Epithelial cell of prostate (primary cell): ENCODE data around the gene TMEM266.
A peak's percentile ranks its signal among the peaks of the same experiment; 100 is the strongest.

Source experiments
- DNase-seq: peaks from one replicate; pipeline ENCODE4 v3.0.0-alpha.2; 2011; ENCODE audit warnings: low read depth, low spot score
- H3K27ac ChIP-seq: fragments of 450-650 bp; 2 replicates; pipeline ENCODE4 v1.5.1; 2017; ENCODE audit warnings: mild to moderate bottlenecking

Gene TMEM266

GRCh38 chr15:76118767-76119166 is 59.0 kb downstream of the TMEM266 start:
- DNase-seq, result no peak
- no peak overlapping the region for H3K27ac ChIP-seq

DNA sequence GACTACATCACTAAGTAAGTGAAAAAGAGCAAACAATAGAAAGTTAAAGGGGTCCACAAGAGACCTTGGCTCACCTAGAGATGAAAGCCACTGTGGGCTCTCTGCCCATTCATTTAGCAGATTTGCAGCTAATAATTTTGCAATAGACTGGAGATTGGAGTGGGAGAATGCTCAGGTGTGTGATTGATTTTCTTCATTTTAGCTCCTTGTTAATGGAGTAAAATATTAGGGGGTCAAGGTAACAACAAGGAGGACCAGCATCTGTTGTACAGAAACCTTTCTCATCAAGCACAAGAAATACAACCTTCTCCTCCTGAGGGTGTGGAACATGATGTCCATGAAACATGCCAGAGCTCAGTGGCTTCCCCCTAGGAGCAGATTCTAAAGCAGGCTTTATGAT is 63.2 kb downstream of the TMEM266 start:
- H3K27ac ChIP-seq, result no peak overlapping the region
- DNase-seq, result no peak

DNA sequence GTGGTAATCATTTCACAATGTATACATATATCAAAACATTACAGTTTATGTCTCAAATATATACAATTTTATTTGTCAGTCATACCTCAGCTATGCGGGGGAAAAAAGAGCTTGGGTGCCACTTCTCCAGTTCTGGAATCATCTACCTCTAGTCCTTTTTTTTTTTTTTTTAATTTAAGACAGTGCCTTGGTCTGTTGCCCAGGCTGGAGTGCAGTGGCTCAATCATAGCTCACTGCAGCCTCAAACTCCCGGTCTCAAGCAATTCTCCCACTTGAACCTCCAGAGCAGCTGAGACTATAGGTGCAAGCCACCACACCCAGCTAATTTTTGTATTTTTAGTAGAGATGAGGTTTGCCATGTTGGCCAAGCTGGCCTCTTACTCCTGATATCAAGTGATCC is 67.4 kb downstream of the TMEM266 start:
- no peak for DNase-seq
- no peak overlapping the region for H3K27ac ChIP-seq

DNA sequence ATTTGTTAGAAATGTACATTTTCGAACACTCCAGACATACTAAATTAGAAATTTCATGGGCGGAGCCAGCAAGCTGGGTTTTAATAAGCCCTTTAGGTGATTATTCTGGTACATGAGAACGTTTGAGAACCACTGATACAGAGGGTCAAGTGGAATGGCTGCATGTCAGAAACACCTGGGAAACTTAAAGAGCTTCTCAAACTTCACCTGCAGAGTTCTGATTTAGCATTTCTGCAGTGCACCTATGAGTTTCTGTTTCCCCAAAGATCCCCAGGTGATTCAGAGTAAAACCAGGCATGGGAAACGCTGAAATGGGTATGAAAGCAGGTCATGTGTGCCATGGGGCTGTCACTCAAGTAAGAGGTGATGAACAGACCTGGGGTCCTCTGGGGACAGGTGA is 68.1 kb downstream of the TMEM266 start:
- H3K27ac ChIP-seq, result no peak overlapping the region
- no peak for DNase-seq

DNA sequence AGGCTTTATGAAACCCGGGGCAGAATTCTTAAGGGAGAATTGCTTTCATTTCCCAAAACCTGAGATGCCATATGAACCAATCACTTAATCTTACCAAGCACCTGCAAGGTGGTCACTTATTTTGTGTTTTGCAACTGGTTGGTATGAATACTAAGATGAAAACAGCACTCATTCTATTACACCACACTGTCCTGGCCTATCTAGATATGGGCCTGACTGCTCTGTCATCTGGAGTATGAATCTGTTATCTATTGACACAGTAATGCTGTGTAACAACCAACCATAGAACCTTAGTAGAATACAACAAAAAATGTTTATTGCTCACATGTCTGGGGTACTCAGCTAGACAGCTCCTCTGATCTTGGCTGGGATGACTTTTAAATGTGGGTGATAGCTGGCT is 74.8 kb downstream of the TMEM266 start:
- H3K27ac ChIP-seq, result no peak overlapping the region
- DNase-seq, result no peak

- no peak for DNase-seq
- H3K27ac ChIP-seq, result no peak overlapping the region
Measured at GRCh38 chr15:76135516-76135915, 75.7 kb downstream of the TMEM266 start.

GRCh38 chr15:76138436-76138835 is 78.7 kb downstream of the TMEM266 start:
- DNase-seq, result no peak
- H3K27ac ChIP-seq, result no peak overlapping the region

GRCh38 chr15:76139368-76140073 is 79.7 kb downstream of the TMEM266 start:
- no peak for DNase-seq
- no peak overlapping the region for H3K27ac ChIP-seq

DNA sequence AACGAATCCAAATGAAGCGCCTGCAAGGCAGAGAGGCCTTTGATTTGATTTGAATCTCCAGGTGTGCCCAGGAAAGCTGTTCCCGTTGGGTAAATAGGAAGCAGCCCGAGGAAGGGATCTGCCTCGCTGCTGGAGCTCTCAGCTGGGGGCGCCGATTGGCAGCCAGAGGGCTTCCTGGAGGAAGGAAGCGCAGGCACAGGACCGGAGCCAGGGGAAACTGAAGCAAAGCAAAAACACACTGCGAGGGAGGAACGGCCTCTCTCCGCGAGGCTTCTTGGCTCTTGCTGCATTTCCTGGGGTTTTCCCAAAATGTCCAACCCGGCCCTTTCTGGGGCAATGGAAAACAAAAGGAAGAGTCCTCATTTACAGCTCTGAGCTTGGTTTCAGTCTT is 80.3 kb downstream of the TMEM266 start:
- DNase-seq, result no peak
- H3K27ac ChIP-seq, result no peak overlapping the region

DNA sequence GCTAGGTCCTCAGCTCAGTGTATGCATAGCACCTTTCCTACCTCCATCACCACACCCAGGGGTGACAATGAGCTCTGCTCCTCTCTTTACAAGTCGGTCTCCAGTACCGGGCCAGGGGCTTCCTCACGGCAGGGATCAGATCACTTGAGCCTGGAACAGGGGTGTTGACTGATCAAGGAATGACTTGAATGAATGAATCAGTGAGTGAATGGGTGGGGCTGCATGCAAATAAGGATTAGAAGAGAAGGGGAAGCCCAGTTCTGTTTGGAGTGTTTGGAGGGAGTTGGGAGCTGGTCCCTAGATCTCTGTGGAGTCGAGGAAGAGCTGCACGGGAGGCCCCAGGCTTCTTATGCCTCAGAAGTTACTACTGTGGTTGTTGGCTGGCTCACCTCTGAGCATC is 87.0 kb downstream of the TMEM266 start:
- no peak for DNase-seq

DNA sequence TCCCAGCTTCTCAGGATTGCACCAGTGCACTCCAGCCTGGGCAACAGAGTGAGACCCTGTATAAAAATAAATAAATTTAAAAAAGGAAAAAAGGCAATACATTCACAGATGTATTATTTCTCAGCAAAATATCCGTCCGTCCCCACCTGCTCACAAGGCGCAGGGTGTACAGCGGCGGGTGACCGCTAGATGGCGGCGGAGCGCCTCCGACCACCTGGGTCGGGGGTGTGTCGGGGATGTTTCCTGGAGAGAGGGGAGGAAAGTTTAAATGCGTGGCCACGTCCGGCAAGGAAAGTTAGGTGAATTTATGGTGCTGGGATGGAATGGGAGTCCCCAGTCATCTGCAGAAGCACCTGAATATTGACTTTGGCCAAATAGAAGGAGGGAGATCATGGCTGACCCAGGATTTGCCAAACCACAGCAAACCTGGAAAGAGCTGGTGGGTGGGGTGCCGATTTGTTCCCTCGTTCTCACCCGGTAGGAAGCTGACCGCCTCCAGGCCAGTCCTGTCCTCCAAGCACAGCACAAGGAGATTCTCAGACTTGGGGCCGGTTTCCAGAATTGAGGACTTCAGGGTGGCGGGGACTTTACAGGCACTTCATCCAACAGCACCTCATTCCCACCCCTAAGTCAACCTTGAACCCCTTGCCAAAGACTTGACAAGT is 88.3 kb downstream of the TMEM266 start:
- DNase-seq, result no peak
- H3K27ac ChIP-seq, result no peak overlapping the region

More for the DNA sequence above, 87.0 kb downstream of the TMEM266 start:
- no peak overlapping the region for H3K27ac ChIP-seq

DNA sequence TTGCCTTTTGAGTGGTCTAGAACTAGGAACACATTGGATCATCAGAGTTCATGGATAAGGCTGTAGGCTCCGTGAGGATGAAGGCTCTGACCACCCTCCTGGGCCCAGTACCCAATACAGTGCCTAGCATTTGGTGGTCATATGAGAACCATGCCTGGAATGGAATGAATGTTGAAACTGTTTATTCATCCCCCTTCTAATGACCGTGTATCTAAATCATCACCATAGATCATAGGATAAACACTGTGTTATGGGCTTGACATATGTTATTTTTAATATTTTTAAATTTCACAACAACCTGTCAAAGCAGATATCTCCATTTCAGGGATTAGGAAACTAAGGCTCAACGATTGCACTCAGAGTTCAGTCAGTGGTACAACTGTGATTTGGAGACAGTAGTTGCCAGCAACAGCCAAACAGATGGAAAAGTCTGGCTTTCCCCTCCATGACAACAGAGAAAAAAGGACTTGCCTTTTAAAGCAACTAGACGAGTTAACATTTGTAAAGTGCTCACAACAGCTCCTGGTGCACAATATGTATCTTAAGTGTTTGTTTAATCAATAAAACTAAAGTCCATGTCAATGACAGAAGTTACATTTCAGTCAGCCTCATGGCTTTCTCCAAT is 89.6 kb downstream of the TMEM266 start:
- H3K27ac ChIP-seq, result no peak overlapping the region
- no peak for DNase-seq

GRCh38 chr15:76150513-76150912 is 90.7 kb downstream of the TMEM266 start:
- H3K27ac ChIP-seq, result peak overlapping the region; percentile 67
- no peak for DNase-seq

GRCh38 chr15:76150971-76151598 is 91.3 kb downstream of the TMEM266 start:
- H3K27ac ChIP-seq, result peak overlapping the region; percentile 67
- peak; percentile 88 for DNase-seq

DNA sequence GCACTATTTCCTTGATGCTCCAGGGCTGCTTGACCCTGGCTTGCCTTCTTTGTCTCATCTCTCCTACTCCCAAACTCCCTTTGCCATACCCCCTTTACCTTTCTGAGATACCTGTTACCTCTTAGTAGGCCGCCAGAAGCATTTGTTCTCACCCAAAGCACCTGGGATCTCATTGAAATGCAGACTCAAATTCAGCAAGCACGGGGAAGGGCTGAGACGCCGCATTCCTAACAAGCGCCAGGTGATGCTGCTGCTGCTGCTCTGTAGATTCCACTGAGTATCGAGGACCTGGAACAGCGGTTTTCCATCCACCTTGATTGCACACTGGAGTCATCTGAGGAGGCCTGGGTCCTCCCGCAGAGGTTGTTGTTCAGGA is 91.8 kb downstream of the TMEM266 start:
- H3K27ac ChIP-seq, result peak overlapping the region; percentile 67

DNA sequence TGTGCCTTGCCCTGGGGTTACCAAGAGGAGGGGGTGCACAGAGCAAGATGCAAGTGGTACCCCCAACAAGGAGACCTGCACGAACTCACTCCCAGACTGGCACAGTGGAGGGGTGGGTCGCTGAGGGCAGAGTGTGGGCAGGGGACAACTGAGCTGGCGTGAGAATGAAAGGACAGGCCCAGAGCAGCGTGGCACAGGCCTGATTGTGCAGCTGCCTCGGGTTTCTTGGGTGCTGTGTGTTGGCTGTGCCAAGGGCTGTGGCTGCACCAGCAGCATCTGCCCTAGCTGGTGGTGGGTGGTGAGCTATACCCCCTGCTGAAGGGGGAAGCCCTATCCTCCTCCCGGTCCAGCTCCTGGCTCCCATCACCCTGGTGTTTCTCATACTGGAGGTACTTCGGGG is 92.4 kb downstream of the TMEM266 start:
- DNase-seq, result no peak
- no peak overlapping the region for H3K27ac ChIP-seq

More for the DNA sequence above, 91.8 kb downstream of the TMEM266 start:
- no peak for DNase-seq

- no peak for DNase-seq
- H3K27ac ChIP-seq, result no peak overlapping the region
Measured at GRCh38 chr15:76153241-76154197, 93.7 kb downstream of the TMEM266 start.

- DNase-seq, result no peak
- H3K27ac ChIP-seq, result no peak overlapping the region
Measured at GRCh38 chr15:76155731-76156130, 95.9 kb downstream of the TMEM266 start.

DNA sequence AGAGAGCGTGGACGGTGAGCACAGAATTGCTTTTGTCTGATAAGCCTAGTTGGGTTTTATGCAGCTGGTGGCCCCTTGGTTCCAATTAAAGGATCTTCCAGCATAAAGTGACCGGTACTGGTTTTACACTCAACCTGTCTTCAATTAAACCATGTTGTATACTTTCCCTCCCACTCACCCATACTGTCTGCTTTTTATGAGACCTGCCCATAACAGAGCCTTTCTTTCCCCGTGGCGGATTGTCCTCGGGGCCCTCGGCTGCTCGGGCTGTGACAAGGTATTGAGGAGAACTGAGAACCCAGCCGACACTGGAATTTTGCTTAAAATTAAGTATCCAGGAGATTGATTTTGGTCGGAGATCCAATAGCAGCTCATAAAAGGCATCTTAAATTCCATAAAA is 98.4 kb downstream of the TMEM266 start:
- H3K27ac ChIP-seq, result no peak overlapping the region
- DNase-seq, result no peak

GRCh38 chr15:76158815-76159214 is 99.0 kb downstream of the TMEM266 start:
- H3K27ac ChIP-seq, result no peak overlapping the region
- no peak for DNase-seq
